22Rv1 (cell line): ENCODE data around the gene SLCO2B1.

Source experiments
- H3K27ac ChIP-seq: fragments of 450-650 bp; 2 replicates; pipeline ENCODE4 v1.5.1; 2017
- ZFX ChIP-seq: fragments of 450-650 bp; IDR thresholded peaks from 2 replicates; pipeline ENCODE4 v1.6.1; 2017; ENCODE audit warnings: antibody characterized with exemption, borderline replicate concordance
- TF ChIP-seq, protein P1 (sequence below): fragments of 450-650 bp; IDR thresholded peaks from 2 replicates; pipeline ENCODE4 v1.5.1; 2017; ENCODE audit warnings: mild to moderate bottlenecking

SLCO2B1 gene

DNA sequence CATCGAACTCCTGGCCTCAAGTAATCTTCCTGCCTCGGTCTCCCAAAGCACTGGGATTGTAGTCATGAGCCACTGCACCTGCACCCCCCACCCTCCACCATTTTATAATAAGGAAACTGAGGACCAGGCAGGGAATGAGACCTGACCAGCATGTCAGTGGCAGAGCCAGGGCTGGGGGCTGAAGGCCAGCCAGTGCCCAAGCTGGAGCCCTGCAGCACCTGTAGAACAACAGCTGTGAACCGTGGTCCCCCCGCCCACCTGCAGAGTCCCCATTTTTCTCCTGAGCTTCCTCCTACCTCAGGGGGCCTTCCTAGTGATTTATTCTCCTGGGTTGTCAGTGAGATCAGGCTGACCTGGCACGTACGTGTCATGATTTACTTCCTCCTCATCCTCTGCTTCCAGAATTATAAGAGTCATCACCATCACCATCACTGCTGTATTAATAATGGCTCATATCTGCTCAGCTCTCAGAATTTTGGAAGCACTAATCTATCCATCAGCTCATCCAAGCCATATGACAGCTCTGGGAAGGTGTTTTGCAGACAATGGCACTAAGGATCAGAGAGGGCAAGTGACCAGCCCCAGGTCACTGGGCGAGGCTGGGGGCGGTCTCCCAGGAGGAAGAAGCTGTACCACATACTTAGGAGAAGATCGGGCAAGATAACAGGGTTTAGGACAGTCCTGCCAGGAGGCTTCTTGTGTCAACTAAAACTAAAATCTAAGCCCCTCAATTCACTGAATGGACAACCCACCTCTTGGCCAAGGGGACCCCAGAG is 5.5 kb upstream of the SLCO2B1 start:
- no peak overlapping the region for H3K27ac ChIP-seq

DNA sequence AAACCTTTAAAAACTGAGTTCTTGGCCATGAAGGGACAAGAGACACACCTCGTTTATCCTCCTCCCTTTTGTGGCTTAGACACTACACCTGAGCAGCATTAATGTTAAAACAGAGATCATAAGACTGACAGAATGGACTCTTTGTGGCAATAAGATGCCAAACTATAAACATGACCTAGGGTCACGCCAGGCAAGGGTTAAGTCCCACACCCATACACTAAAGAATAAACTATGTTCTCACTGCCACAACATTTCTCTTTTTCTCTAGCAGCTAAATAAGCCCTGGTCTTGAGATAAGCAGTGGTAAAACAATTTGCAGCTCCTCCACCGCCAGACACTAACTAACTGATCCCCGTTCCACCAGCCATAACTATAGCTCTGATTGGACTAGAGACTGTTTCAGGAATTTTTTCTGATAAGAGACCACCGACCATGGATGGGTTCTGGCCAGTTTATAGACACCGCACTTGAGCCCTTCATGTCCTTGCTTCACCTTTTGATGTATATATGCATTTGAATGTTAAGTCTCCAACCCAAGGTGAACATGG is 4.9 kb upstream of the SLCO2B1 start:
- H3K27ac ChIP-seq: no peak overlapping the region
- no peak for TF ChIP-seq ZFX
- TF ChIP-seq, protein P1, sequence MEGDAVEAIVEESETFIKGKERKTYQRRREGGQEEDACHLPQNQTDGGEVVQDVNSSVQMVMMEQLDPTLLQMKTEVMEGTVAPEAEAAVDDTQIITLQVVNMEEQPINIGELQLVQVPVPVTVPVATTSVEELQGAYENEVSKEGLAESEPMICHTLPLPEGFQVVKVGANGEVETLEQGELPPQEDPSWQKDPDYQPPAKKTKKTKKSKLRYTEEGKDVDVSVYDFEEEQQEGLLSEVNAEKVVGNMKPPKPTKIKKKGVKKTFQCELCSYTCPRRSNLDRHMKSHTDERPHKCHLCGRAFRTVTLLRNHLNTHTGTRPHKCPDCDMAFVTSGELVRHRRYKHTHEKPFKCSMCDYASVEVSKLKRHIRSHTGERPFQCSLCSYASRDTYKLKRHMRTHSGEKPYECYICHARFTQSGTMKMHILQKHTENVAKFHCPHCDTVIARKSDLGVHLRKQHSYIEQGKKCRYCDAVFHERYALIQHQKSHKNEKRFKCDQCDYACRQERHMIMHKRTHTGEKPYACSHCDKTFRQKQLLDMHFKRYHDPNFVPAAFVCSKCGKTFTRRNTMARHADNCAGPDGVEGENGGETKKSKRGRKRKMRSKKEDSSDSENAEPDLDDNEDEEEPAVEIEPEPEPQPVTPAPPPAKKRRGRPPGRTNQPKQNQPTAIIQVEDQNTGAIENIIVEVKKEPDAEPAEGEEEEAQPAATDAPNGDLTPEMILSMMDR: no peak

More for the DNA sequence above, 5.5 kb upstream of the SLCO2B1 start:
- no peak for TF ChIP-seq ZFX
- TF ChIP-seq, protein P1: no peak

DNA sequence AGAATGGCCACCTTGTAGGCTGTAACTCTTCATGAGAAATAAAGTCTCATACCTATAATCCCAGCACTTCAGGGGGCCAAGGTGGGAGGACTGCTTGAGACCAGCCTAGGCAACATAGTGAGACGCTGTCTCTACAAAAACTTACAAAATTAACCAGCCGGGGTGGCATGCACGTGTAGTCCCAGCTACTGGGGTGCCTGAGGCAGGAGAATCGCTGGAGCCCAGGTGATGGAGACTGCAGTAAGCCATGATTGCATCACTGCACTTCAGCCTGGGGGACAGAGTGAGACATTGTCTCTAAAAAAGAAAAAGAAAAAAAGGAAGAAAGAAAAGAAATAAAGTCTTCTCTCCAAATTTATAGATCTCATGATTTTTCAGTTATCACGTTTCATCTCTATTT is 4.2 kb upstream of the SLCO2B1 start:
- no peak overlapping the region for H3K27ac ChIP-seq
- TF ChIP-seq, protein P1: no peak
- no peak for TF ChIP-seq ZFX

DNA sequence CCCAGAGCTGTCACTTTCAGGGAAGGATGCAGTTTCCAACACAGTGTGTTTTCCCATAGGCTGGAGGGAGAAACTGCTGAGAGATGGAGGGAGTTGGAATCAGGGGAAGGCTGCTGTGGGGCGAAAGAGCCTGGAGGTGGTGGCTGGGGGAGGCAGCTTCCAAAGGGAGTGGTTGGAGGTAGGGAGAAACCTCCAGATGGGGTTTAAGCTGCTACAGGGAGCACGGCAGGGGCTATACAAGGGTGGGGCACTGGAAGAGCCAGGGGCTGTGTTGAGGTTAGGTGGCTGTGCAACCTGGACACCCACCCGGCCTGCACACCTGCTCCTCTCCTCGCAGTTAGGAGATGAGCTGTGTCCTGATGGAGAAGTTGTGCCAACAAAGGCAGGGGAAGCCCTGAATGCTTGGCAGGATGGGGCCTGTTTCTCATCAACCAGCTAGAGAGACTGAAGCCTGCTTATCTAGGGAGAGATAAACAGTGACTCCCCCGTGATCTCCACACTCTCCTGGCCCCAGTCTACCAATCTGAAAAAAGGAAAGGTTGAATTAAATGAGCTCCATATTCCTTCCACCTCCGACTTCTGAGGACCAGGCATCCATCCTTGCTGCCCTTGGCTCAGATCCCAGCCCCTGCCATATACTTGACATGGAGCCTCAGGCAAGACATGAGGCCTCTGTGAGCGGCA is 3.6 kb upstream of the SLCO2B1 start:
- TF ChIP-seq, protein P1: no peak
- no peak for TF ChIP-seq ZFX
- H3K27ac ChIP-seq: no peak overlapping the region

DNA sequence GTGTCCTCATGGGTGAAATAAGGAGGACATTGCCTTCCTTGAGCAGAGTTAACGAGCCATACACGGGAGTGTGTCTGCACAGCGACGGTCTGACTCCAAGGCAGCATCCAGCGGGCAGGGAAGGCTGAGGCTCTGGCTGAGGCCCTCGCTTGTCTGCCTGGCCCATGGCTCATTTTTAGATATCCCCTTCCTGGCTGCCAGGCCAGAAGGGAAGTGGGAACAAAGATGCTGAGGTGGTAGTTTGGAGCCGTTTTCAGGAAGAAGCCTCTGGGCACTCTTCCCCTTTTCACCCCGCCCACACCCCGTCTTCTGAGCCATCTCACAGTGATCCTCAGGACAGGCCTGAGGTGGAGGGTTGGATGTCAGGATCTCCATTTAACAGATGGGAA is 3.0 kb upstream of the SLCO2B1 start:
- TF ChIP-seq, protein P1: no peak
- TF ChIP-seq ZFX: no peak

DNA sequence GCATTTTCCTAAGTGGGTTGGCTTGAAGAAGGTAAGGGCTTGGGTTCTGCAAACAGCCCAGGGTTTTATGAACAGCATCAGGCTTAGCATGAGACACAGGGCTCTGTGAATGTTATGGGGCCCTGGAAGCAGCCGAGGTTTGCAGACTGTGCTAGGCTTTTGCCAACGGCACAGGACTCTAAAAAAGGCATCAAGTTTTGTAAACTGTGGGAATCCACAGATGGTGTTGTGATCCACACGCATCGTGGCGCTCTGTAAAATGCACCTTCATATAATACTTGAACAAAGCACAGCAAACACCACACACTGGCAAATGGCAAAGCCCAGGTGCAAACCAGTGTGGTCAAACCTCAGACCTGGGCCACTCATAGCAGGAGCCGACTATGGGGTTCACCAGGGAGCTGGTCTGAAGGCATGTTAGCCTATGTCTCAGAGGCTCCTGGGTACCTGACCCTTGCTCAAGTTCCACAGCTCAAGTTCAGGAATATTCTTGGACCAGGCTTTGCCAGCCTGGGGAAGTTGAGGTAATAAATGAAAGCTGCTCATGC is 2.4 kb upstream of the SLCO2B1 start:
- no peak overlapping the region for H3K27ac ChIP-seq
- TF ChIP-seq, protein P1: no peak
- no peak for TF ChIP-seq ZFX

More for the DNA sequence above, 3.0 kb upstream of the SLCO2B1 start:
- no peak overlapping the region for H3K27ac ChIP-seq
